GM04503 (cell line): ENCODE results near the gene ZBTB32.
"Not testable (repeated sequence)": the region's sequence is repeated elsewhere in the genome, so short reads cannot be mapped to it uniquely, and the experiment has no call there.

Experiments
- DNase-seq: peaks from one replicate; pipeline ENCODE4 v3.0.0-alpha.2; 2012; ENCODE audit warnings: low read depth

The ZBTB32 gene

GRCh38 chr19:35720648-35721047 lies 16.3 kb downstream of the ZBTB32 start:
- DNase-seq = no peak

DNA sequence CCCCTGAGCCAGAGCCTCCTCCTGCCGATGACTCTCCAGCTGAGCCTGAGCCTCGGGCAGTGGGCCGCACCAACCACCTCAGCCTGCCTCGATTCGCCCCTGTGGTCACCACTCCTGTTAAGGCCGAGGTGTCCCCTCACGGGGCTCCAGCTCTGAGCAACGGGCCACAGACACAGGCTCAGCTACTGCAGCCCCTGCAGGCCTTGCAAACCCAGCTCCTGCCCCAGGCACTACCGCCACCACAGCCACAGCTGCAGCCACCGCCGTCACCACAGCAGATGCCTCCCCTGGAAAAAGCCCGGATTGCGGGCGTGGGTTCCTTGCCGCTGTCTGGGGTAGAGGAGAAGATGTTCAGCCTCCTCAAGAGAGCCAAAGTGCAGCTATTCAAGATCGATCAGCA lies 17.0 kb downstream of the ZBTB32 start:
- no peak for DNase-seq

- no peak for DNase-seq
Observed at GRCh38 chr19:35722461-35722860, 18.1 kb downstream of the ZBTB32 start.

DNA sequence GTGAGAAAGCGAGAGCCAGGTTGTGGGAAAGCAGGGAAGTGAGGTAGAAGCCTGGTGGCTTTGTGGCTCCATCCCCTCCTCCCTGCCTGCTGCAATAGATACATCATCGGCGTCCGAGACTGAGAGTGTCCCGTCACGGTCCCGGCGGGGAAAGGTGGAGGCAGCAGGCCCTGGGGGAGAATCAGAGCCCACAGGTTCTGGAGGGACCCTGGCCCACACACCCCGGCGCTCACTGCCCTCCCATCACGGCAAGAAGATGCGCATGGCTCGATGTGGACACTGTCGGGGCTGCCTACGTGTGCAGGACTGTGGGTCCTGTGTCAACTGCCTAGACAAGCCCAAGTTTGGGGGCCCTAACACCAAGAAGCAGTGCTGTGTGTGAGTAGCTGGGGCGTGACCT lies 18.5 kb downstream of the ZBTB32 start:
- no peak for DNase-seq

DNA sequence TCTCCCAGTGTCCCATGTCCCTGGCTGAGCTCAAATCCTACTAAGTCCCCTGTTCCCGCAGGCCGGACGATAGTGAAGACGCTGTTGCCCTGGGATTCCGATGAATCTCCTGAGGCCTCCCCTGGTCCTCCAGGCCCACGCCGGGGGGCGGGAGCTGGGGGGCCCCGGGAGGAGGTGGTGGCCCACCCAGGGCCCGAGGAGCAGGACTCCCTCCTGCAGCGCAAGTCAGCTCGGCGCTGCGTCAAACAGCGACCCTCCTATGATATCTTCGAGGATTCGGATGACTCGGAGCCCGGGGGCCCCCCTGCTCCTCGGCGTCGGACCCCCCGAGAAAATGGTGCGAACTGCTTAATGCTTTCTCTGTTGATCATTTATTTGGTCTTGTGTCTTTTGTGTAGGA lies 19.3 kb downstream of the ZBTB32 start:
- no peak for DNase-seq

DNA sequence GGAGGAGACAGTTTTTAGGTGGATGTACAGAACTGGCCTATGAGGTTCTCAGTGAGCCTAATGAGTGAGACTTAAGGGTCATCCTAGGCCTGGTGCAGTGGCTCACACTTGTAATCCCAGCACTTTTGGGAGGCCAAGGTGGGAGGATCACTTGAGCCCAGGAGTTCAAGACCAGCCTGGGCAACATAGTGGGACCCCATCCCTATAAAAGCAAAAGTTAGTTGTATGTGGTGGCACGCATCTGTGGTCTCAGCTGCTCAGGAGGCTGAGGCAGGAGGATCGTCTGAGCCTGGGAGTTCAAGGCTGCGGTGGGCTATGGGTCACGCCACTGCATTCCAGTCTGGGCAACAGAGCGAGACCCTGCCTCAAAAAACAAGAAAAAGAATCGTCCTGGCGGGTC lies 19.8 kb downstream of the ZBTB32 start:
- not testable (repeated sequence) for DNase-seq

DNA sequence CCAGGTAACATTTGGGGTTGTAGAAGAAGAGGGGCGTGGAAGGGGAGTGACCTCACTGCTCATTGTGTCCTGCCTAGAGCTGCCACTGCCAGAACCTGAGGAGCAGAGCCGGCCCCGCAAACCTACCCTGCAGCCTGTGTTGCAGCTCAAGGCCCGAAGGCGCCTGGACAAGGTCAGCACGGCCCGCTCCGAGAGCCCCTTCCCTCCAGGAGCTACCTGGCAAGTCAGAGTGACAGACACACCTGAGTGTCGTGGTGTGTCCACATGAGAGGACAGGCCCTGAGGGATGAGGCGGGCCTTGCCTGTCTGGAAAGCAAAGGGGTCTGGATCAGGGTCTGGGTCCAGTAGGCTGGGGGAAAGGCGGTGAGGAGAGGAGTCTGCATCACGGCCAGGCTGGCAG lies 20.2 kb downstream of the ZBTB32 start:
- DNase-seq = no peak

GRCh38 chr19:35725216-35725861 lies 21.0 kb downstream of the ZBTB32 start:
- DNase-seq = no peak

- no peak for DNase-seq
Observed at GRCh38 chr19:35727053-35727955, 22.9 kb downstream of the ZBTB32 start.

- DNase-seq = no peak
Observed at GRCh38 chr19:35727956-35728706, 23.8 kb downstream of the ZBTB32 start.

- DNase-seq = no peak
Observed at GRCh38 chr19:35729021-35729420, 24.7 kb downstream of the ZBTB32 start.

DNA sequence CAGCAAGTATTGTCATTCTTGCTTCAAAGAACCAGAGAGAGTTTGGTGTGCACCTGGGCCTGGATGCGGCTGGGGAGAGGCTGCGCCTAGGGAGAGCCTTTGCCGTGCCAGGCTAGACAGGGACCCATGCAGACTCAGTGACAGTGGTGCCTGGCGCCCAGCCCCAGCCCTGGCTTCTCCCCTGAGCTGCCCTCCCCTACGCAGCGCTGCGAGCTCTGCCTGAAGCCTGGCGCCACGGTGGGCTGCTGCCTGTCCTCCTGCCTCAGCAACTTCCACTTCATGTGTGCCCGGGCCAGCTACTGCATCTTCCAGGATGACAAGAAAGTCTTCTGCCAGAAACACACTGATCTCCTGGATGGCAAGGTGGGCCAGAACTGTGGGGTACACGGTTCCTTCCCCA lies 25.4 kb downstream of the ZBTB32 start:
- DNase-seq = no peak

GRCh38 chr19:35730326-35730725 lies 26.0 kb downstream of the ZBTB32 start:
- no peak for DNase-seq

DNA sequence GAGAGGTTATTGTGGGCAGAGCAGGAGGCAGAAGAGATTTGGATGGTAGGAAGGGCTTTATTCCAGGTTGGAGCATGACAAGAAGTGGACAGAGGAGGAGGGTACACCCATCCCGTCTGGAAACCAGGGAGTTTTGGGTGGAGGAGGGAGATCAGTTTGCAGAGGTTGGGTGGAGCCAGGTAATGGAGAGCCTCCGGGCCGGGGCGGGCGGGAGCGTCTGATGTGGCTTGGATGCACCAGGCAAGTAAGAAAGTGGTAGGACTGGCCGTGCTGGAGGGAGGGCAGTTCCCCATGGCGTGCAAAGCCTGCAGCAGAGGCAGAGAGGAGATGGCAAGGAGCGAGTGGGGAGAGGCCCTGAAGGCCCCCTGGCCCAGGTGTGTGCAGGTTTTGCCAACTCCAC lies 27.0 kb downstream of the ZBTB32 start:
- DNase-seq = no peak

GRCh38 chr19:35731779-35732405 lies 27.5 kb downstream of the ZBTB32 start:
- no peak for DNase-seq

- no peak for DNase-seq
Observed at GRCh38 chr19:35732540-35733179, 28.3 kb downstream of the ZBTB32 start.

DNA sequence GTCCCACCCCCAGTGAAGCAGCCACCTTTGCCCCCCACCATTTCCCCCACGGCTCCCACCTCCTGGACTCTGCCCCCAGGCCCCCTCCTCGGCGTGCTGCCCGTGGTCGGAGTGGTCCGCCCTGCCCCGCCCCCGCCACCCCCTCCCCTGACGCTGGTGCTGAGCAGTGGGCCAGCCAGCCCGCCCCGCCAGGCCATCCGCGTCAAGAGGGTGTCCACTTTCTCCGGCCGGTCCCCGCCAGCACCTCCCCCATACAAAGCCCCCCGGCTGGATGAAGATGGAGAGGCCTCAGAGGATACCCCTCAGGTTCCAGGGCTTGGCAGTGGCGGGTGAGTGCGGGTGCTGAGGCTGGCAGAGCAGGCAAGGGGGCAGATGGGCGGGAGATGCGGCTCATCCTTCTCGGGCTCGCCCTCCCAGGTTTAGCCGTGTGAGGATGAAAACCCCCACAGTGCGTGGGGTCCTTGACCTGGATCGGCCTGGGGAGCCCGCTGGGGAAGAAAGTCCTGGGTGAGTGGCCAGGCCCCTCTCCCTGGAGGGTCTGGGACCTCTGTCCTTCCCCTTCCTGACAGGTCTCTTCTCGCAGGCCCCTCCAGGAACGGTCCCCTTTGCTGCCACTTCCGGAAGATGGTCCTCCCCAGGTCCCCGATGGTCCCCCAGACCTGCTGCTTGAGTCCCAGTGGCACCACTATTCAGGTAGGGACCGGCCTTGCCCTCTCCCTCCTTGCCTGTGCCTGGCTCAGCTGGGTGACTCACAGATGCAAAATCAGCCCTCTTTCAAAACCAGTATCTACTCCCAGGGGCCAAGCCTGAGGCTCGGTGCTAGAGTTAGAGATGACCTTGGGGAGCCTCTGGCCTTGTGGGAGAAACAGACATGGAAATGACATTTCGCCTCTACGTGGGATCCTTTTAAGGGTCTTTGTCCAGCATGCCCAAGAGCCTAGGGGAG lies 29.1 kb downstream of the ZBTB32 start:
- no peak for DNase-seq

DNA sequence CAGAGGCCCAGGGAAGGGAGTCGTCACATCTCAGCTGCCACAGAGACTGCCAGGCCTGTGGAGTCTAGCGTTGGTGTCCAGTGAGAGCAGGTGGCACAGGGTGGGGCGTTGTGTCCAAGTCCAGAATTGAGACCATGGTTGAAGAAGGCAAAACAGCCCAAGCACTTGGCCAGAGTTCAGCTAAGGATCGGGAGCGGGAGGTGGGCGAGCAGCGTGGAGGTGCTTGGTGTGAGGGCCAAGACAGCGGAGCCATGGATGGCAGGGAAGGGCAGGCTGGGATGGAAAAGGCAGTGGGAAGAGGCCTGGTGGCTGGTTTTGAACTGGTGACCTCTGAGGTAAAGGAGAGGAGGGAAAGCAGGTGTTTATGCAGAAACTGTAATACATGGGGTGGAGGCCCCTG lies 29.9 kb downstream of the ZBTB32 start:
- DNase-seq = no peak

DNA sequence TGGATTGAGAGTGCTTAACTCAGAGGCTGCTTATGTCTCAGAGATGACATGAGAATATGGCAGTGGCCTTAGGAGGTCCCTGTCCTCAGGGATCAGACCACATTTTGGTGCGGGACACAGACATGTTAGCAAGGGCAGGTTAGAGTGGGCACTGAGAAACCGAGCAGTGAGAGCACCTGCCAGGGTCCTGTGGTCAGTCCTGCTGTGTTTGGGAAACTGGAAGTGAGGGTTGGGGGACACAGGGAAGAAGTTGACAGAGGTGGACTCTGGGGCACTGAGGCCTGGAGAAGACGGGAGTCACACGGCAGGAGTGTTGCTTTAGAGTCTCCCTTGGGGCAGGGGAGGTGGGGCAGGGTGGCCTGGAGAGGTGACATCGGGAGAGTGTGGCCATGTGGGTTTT lies 30.5 kb downstream of the ZBTB32 start:
- no peak for DNase-seq
